ENCODE results near the gene CDYL2. TPM values are rescaled to one million over a fixed set of nuclear protein-coding genes. Genes with fewer than 3 reads are reported as not detected.

CDYL2 gene
- total and polyA plus RNA-seq, 12 donors: 0.59 to 5.3 (median 2.9) TPM

DNA sequence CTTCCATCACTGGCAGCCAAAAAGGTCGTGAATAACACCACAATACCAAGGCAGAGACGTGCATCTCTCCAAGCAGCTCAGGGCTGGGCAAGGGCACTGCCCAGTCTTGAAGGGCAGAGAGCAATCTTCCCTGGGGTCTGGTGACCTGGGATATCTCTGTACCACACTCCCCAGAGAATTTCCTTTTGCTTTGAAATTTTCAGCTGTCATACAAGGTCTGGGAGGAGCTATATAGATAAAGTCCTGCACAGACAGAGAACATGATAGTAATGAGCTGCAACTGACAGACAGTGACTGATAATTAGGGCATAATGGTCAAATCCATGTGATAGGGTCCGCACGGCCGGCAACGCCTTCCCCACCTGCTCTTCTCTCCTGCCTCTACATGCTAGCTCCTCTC lies 195.5 kb downstream of the CDYL2 start:
- TF ChIP-seq, protein P1, sequence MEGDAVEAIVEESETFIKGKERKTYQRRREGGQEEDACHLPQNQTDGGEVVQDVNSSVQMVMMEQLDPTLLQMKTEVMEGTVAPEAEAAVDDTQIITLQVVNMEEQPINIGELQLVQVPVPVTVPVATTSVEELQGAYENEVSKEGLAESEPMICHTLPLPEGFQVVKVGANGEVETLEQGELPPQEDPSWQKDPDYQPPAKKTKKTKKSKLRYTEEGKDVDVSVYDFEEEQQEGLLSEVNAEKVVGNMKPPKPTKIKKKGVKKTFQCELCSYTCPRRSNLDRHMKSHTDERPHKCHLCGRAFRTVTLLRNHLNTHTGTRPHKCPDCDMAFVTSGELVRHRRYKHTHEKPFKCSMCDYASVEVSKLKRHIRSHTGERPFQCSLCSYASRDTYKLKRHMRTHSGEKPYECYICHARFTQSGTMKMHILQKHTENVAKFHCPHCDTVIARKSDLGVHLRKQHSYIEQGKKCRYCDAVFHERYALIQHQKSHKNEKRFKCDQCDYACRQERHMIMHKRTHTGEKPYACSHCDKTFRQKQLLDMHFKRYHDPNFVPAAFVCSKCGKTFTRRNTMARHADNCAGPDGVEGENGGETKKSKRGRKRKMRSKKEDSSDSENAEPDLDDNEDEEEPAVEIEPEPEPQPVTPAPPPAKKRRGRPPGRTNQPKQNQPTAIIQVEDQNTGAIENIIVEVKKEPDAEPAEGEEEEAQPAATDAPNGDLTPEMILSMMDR (IDR thresholded peaks at IDR 0.05): no peak
- H3K36me3 ChIP-seq: peaks cover 0 to 28% (median 0%) of the 10 kb centered on the region in 9 donors
- H3K27me3 ChIP-seq: no peaks in the 10 kb centered on the region
- no peak for DNase-seq
- no peak overlapping the region for H3K27ac ChIP-seq
- H3K4me1 ChIP-seq: no peaks in the 10 kb centered on the region
- intact Hi-C loops (cut with DNase I): no loop called here
- H3K4me3 ChIP-seq: no peak overlapping the region
- no peak for ATAC-seq
- H3K9me3 ChIP-seq: peaks cover 0 to under 1% (median 0%) of the 10 kb centered on the region in 11 donors
- 60 to 65% methylated on average over 6 of the region's 6 CpGs for WGBS, 2 donors

DNA sequence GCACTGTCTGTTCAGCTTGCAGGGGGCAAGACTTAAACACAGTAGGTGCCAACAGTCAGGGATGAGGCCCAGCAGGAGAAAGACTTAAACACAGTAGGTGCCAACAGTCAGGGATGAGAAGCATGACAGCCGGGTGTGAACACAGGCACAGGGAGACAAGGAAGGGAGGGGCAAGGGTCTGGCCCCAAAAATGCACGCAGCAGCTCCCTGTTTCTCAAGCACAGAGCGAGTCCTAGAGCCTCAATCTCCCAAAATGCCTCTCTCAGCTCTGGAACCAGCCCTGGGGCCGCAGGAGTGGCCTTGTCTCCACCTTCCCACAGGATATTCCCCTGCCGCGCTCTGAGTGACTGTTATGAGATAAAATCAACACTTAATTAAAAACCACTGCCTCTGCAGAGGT lies 197.2 kb downstream of the CDYL2 start:
- H3K36me3 ChIP-seq: peaks cover 0 to 31% (median 0%) of the 10 kb centered on the region in 9 donors
- H3K4me1 ChIP-seq: no peaks in the 10 kb centered on the region
- H3K27ac ChIP-seq: no peak overlapping the region
- no peaks in the 10 kb centered on the region for H3K9me3 ChIP-seq
- 58 to 77% methylated on average over 6 of the region's 6 CpGs for WGBS, 2 donors
- H3K4me3 ChIP-seq: no peak overlapping the region
- DNase-seq (no peak), ATAC-seq (no peak)
- TF ChIP-seq, protein P1 (IDR thresholded peaks at IDR 0.05): no peak
- intact Hi-C loops (cut with DNase I): no loop called here
- no peaks in the 10 kb centered on the region for H3K27me3 ChIP-seq

DNA sequence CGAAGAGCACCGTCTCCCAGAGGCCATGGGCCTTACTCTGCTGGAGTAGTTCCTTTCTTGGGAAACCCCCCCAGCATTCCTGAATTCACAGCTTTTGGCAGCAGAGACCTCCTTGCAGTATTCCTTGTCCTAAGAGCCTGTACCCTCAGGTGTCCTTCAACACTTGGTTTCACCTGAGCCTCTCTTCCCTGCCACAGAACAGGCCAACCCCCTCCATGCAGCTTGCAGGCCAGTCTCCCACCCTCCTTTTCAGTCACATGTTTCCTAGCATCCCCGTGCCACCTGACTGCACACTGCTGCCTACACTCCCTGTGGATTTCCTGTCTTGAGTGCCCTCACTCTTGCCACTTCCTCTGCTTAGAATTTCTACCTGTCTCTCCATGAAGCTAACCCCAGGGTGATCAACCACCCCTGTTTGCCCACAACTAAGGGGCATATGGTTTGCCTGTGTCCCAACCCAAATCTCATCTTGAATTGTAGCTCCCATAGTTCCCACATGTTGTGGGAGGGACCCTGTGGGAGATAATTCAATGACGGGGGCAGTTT lies 198.1 kb downstream of the CDYL2 start:
- Histone ChIP-seq H3K4me3 (no peak overlapping the region), H3K27me3 (no peaks in the 10 kb centered on the region), H3K36me3 (peaks cover 0 to 25% (median 0%) of the 10 kb centered on the region in 9 donors), H3K27ac (no peak overlapping the region), H3K9me3 (no peaks in the 10 kb centered on the region), H3K4me1 (no peaks in the 10 kb centered on the region)
- WGBS, 2 donors: 84 to 89% methylated on average over 4 of the region's 4 CpGs
- TF ChIP-seq, protein P1 (IDR thresholded peaks at IDR 0.05): no peak
- DNase-seq (no peak), ATAC-seq (no peak)
- intact Hi-C loops (cut with DNase I): no loop called here

DNA sequence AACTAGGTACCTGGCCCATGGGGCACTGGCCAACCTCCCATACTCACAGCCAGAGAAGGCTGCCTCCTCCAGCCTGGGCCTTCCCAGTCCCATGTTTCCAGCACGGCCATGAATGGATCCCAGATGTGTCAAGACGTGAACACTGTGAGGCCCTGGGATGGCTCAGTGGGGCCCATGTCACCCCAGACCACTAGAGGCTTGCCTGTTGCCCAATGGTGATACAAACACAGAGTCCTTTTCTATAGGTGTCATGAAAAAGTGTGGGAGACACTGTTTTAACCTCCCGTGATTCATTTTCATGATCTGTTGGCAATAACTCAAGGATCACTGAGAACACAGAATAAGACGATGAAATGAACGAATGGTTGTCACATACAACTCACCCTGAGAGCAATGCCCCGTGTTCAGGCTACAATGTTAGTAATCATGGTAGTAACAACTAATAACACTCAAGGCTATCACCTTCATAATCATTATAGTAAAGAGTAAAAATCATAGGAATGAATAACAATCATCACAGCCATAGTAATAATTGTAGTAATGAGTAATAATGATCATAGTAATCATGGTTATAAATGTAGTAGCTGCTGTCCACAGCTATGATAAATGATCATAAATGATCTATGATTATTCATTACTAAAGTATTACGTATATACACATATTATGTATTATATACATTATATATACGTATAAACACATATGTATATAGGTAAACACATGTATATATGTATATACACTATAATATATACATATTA lies 199.6 kb downstream of the CDYL2 start:
- intact Hi-C loops (cut with DNase I): no loop called here
- no peak overlapping the region for H3K4me3 ChIP-seq
- 94% methylated on average over 8 of the region's 8 CpGs for WGBS, 2 donors
- TF ChIP-seq, protein P1 (IDR thresholded peaks at IDR 0.05): no peak
- no peaks in the 10 kb centered on the region for H3K4me1 ChIP-seq
- H3K27me3 ChIP-seq: no peaks in the 10 kb centered on the region
- H3K36me3 ChIP-seq: peaks cover 0 to 25% (median 0%) of the 10 kb centered on the region in 9 donors
- ATAC-seq (no peak), DNase-seq (no peak)
- no peak overlapping the region for H3K27ac ChIP-seq
- no peaks in the 10 kb centered on the region for H3K9me3 ChIP-seq
